GM12878 (cell line): ENCODE measurements around the gene RNU5B-1. TPM values are rescaled to one million over a fixed set of nuclear protein-coding genes. Genes with fewer than 3 reads are reported as not detected.

ENCODE experiments used
- ATAC-seq: fragments of 200-7000 bp; cut with Tn5 transposase; 3 replicates; pipeline ENCODE4 v1.9.1; 2020; ENCODE audit warnings: mild to moderate bottlenecking, moderate library complexity
- BruUV-seq: library from RNA; stranded (reverse); fragments of 400-500 nt; replicated peaks from 2 replicates; lab custom pipeline; 2021; lab: Mats Ljungman, UMichigan
- CTCF ChIA-PET: fragments of 300-600 bp; sonication (Branson Sonifier 250); formaldehyde crosslinking; extraction: SDS; loops from one replicate; lab custom pipeline; 2021; ENCODE audit warnings: inconsistent platforms; lab: Yijun Ruan, JAX
- POLR2A ChIA-PET: fragments of 350-600 bp; formaldehyde crosslinking; extraction: SDS; loops from one replicate; lab custom pipeline; 2021; ENCODE audit warnings: inconsistent platforms; lab: Charles Lee
- RAD21 ChIA-PET: fragments of 300-600 bp; sonication (Branson Sonifier 250); formaldehyde crosslinking; loops from one replicate; lab custom pipeline; 2023; ENCODE audit warnings: antibody characterized with exemption; ENCODE audit not compliant: unreplicated experiment; lab: Charles Lee
- SMC1A ChIA-PET: fragments of 300-600 bp; sonication (Branson Sonifier 250); formaldehyde crosslinking; loops from one replicate; lab custom pipeline; 2023; ENCODE audit not compliant: unreplicated experiment, uncharacterized antibody; lab: Charles Lee
- DNase-seq: peaks from one replicate; pipeline ENCODE4 v3.0.0-alpha.2; 2011; ENCODE audit warnings: low read depth, low spot score
- FAIRE-seq: peaks from 3 replicates; lab custom pipeline; 2011; peaks lifted over from hg19 to GRCh38; lab: Jason Lieb, UNC
- H2AFZ ChIP-seq: 2 replicates; pipeline ENCODE4 v1.6.0; 2011; ENCODE audit warnings: low read depth, low read length, control low read depth; ENCODE audit not compliant: control insufficient read depth
- H3K27ac ChIP-seq: 2 replicates; pipeline ENCODE4 v1.5.1; 2011; ENCODE audit warnings: control low read depth; ENCODE audit not compliant: control insufficient read depth, insufficient read depth
- H3K27me3 ChIP-seq, 2 experiments: replicated peaks in 1 of 2; 2 replicates each; pipeline versions ENCODE4 v1.6.0 to v1.6.1; 2011; ENCODE audit warnings: low read length in 1 of 2; ENCODE audit not compliant: control insufficient read depth in 2 of 2, insufficient read depth in 2 of 2
- H3K36me3 ChIP-seq, 2 experiments: 2 replicates each; pipeline ENCODE4 v1.5.1; 2011; ENCODE audit warnings: low read length in 1 of 2; ENCODE audit not compliant: control insufficient read depth in 2 of 2, insufficient read depth in 2 of 2
- H3K4me1 ChIP-seq: 2 replicates; pipeline ENCODE4 v1.6.1; 2011; ENCODE audit warnings: mild to moderate bottlenecking, low read length, moderate library complexity, mixed read lengths; ENCODE audit not compliant: control insufficient read depth, insufficient read depth
- H3K4me2 ChIP-seq: 2 replicates; pipeline ENCODE4 v1.6.0; 2011; ENCODE audit warnings: control low read depth; ENCODE audit not compliant: control insufficient read depth, insufficient read depth
- H3K4me3 ChIP-seq: fragments of 200-600 bp; sonication (generic); 2 replicates; pipeline ENCODE4 v1.5.1; 2016
- H3K79me2 ChIP-seq: 2 replicates; pipeline ENCODE4 v1.6.0; 2011; ENCODE audit warnings: low read length; ENCODE audit not compliant: control insufficient read depth, insufficient read depth
- H3K9ac ChIP-seq: 2 replicates; pipeline ENCODE4 v1.8.0; 2011; ENCODE audit warnings: low read length, control low read depth, mixed read lengths; ENCODE audit not compliant: control insufficient read depth, insufficient read depth
- H3K9me3 ChIP-seq: replicated peaks from 3 replicates; pipeline ENCODE4 v1.5.1; 2011; ENCODE audit warnings: mild to moderate bottlenecking, low read length; ENCODE audit not compliant: control insufficient read depth, insufficient read depth
- H4K20me1 ChIP-seq: 2 replicates; pipeline ENCODE4 v1.6.0; 2011; ENCODE audit not compliant: control insufficient read depth, insufficient read depth
- ASH2L ChIP-seq: fragments of 300-600, 200-600 bp; sonication (generic); IDR thresholded peaks from 2 replicates; pipeline ENCODE4 v1.6.1; 2017; ENCODE audit warnings: low read depth, mild to moderate bottlenecking, borderline replicate concordance
- ATF7 ChIP-seq: fragments of 450-650 bp; IDR thresholded peaks from 2 replicates; pipeline ENCODE4 v1.6.1; 2016; ENCODE audit warnings: low read depth, mild to moderate bottlenecking
- BCL11A ChIP-seq: IDR thresholded peaks from 2 replicates; pipeline ENCODE4 v1.6.1; 2011; ENCODE audit warnings: low read depth, low read length
- BHLHE40 ChIP-seq, 2 experiments: fragments of 450-650 bp in 1 of 2; IDR thresholded peaks; 2 replicates each; pipeline ENCODE4 v1.6.1; 2011 to 2017; ENCODE audit warnings: low read depth in 2 of 2, borderline replicate concordance in 1 of 2, improper control_type of control experiment in 1 of 2, low read length in 1 of 2, mild to moderate bottlenecking in 1 of 2
- EED ChIP-seq: sonication (generic); IDR thresholded peaks from 2 replicates; pipeline ENCODE4 v1.6.1; 2016; ENCODE audit warnings: antibody characterized with exemption, low read depth
- JUNB ChIP-seq: IDR thresholded peaks from 2 replicates; pipeline ENCODE4 v1.6.1; 2016; ENCODE audit warnings: antibody characterized with exemption, mild to moderate bottlenecking
- KLF5 ChIP-seq: fragments of 450-650 bp; IDR thresholded peaks from 2 replicates; pipeline ENCODE4 v1.6.1; 2014; ENCODE audit warnings: mild to moderate bottlenecking; ENCODE audit not compliant: partially characterized antibody
- MYC ChIP-seq: IDR thresholded peaks from 2 replicates; pipeline ENCODE4 v1.6.1; 2011; ENCODE audit warnings: mild to moderate bottlenecking, low read length, moderate library complexity, inconsistent platforms; ENCODE audit not compliant: insufficient read depth, insufficient replicate concordance, insufficient read length, severe bottlenecking
- RUNX3 ChIP-seq: IDR thresholded peaks from 2 replicates; pipeline ENCODE4 v1.6.1; 2012; ENCODE audit warnings: low read length, inconsistent platforms
- SUPT20H ChIP-seq: IDR thresholded peaks from 2 replicates; pipeline ENCODE4 v1.6.1; 2011; ENCODE audit warnings: low read depth, mild to moderate bottlenecking, low read length, moderate library complexity, borderline replicate concordance; ENCODE audit not compliant: control insufficient read depth
- SUZ12 ChIP-seq: fragments of 200-600 bp; sonication (generic); IDR thresholded peaks from one replicate; pipeline ENCODE4 v1.6.1; 2018; ENCODE audit warnings: antibody characterized with exemption, mild to moderate bottlenecking; ENCODE audit not compliant: unreplicated experiment
- TBL1XR1 ChIP-seq: IDR thresholded peaks from 2 replicates; pipeline ENCODE4 v1.6.1; 2012; ENCODE audit warnings: low read depth, low read length, improper control_type of control experiment
- WGBS: methylation state at CpG from one replicate; pipeline ENCODE4 v1.1.6; 2016; ENCODE audit warnings: low lambda C conversion rate; ENCODE audit not compliant: insufficient replicate concordance, insufficient coverage; ENCODE audit errors: missing lambda C conversion rate; 5-methylcytosine and 5-hydroxymethylcytosine counted together
- in situ Hi-C: fragments of 300-500 bp; cut with MboI; formaldehyde crosslinking; loops from 9 replicates; pipeline ENCODE4 v1.14.3; 2018; ENCODE audit warnings: mixed read lengths
- intact Hi-C: fragments of 100-400 bp; cut with micrococcal nuclease; formaldehyde crosslinking; loops from one replicate; pipeline ENCODE4 v1.14.2; 2022; ENCODE audit not compliant: unreplicated experiment
- polyA plus RNA-seq, 11 experiments: library from polyadenylated mRNA; depleted of rRNA in 4 of 11; unstranded in 6 of 11; stranded (reverse) in 5 of 11; fragments of >200 nt; fragmentation: Nextera tagmentation in 4 of 11; fragmentation: Illumina TruSeq in 1 of 11; extraction: Ambion mirVana in 4 of 11; extraction: Trizol in 1 of 11; gene quantifications; 1 replicate in 1 of 11; 2 replicates in 10 of 11; pipeline versions ENCODE4 v1.2.1 to v1.2.3, GENCODE V29; 2011 to 2016; ENCODE audit warnings: inconsistent platforms in 2 of 11, missing spikeins in 2 of 11, low read depth in 1 of 11
- total RNA-seq, 4 experiments: library from RNA; depleted of rRNA in 3 of 4; stranded (reverse); fragments of >200 nt in 3 of 4; fragmentation: Illumina TruSeq in 1 of 4; extraction: Trizol in 1 of 4; gene quantifications; 2 replicates each; pipeline versions ENCODE4 v1.2.1 to v1.2.3, GENCODE V29; 2013 to 2021
- TF ChIP-seq, protein P1 (sequence below): IDR thresholded peaks from 2 replicates; pipeline ENCODE4 v1.6.1; 2011; ENCODE audit warnings: low read depth, mild to moderate bottlenecking, low read length, moderate library complexity, borderline replicate concordance; ENCODE audit errors: extremely low read depth
- TF ChIP-seq, protein P2 (sequence below): fragments of 450-650 bp; IDR thresholded peaks from 2 replicates; pipeline ENCODE4 v1.6.1; 2016; ENCODE audit warnings: mild to moderate bottlenecking
- TF ChIP-seq, protein P3 (sequence below): fragments of 450-650 bp; conservative IDR thresholded peaks from 2 replicates; pipeline ENCODE4 v1.6.1; 2017; ENCODE audit warnings: mild to moderate bottlenecking, moderate library complexity
- TF ChIP-seq, protein P4 (sequence below): IDR thresholded peaks from 2 replicates; pipeline ENCODE4 v1.6.1; 2012; ENCODE audit warnings: low read depth, low read length, improper control_type of control experiment

The RNU5B-1 gene
- total and polyA plus RNA-seq, 10 of the 15 experiments (the other 5 are each of a cell fraction or from before 2014, with no cell fraction given), result 19.1 TPM; not detected in 9

DNA sequence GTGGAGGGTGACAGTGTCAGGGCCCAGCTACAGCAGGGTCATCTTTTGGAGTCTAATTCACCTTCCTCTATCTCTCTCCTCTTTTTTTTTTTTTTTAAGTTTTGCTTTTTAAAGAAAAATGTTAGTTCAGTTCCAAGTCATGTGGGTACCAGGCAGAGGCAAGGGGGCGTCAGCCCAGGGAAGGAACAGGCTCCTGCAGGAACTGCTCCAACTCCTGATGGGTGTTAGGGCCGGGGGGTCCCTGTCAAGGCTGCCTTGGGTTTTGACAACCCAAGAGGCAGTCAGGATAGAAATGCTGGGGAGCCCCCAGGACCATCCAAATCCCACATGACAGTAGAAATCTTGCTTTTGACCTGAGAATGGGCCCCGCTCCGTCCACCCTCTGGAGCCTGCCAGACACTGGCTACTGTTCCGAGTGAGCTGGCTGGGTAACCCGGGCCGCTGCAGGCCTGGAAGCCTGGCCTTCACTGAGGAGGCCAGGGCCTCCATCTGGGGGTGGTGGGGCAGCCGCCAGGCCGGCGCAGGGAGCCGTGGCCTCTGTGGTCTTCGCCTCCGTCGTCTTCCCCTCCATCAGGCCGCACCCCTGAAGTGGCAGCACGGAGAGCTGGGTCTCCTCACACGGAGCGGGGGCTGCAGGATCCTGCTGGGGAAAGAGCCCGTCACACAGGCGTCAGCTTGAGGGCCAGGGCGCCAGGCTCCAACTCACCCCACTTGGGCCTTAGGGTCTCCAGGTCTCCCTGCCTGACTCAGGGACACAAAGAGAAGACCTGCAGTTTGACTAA, 24.2 kb downstream of the RNU5B-1 start:
- ATAC-seq (no peak), FAIRE-seq (no peak), DNase-seq (no peak)
- SMC1A ChIA-PET, result no interaction called here
- no peaks in the 10 kb centered on the region for H3K36me3 ChIP-seq
- H2AFZ ChIP-seq, result no peak overlapping the region
- H3K27me3 ChIP-seq, result no peaks in the 10 kb centered on the region; a peak in 1 of 4 replicates
- H3K4me3 ChIP-seq, result no peak overlapping the region
- no peaks in the 10 kb centered on the region for H3K4me1 ChIP-seq
- no peak overlapping the region for H3K9ac ChIP-seq
- H3K4me2 ChIP-seq, result no peak overlapping the region
- RAD21 ChIA-PET, result no interaction called here
- no TSS peak for BruUV-seq
- no peaks in the 10 kb centered on the region for H3K79me2 ChIP-seq
- intact Hi-C loops (no loop called here), in situ Hi-C loops (no loop called here)
- no peaks in the 10 kb centered on the region for H4K20me1 ChIP-seq
- no peaks in the 10 kb centered on the region for H3K9me3 ChIP-seq
- CTCF ChIA-PET, result interaction anchor here (1.4 kb wide), 1 partner anchor 56 kb away, joined by 5 read pairs; no protein-coding TSS in a partner anchor
- H3K27ac ChIP-seq, result no peak overlapping the region
- WGBS, result 52% methylated on average over 21 of the region's 21 CpGs
- POLR2A ChIA-PET, result no interaction called here
- TF ChIP-seq EED, result no peak
- TF ChIP-seq SUPT20H, result no peak
- no peak for TF ChIP-seq MYC
- TF ChIP-seq ATF7, result no peak
- TF ChIP-seq BHLHE40 (IDR thresholded peaks at IDR 0.05; ENCODE audit: borderline replicate concordance in 1 of 2, low read depth in 2 of 2, low read length in 1 of 2), result no peak
- TF ChIP-seq, protein P1, sequence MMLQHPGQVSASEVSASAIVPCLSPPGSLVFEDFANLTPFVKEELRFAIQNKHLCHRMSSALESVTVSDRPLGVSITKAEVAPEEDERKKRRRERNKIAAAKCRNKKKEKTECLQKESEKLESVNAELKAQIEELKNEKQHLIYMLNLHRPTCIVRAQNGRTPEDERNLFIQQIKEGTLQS, result no peak
- TF ChIP-seq RUNX3, result no peak
- no peak for TF ChIP-seq ASH2L
- TF ChIP-seq, protein P2, sequence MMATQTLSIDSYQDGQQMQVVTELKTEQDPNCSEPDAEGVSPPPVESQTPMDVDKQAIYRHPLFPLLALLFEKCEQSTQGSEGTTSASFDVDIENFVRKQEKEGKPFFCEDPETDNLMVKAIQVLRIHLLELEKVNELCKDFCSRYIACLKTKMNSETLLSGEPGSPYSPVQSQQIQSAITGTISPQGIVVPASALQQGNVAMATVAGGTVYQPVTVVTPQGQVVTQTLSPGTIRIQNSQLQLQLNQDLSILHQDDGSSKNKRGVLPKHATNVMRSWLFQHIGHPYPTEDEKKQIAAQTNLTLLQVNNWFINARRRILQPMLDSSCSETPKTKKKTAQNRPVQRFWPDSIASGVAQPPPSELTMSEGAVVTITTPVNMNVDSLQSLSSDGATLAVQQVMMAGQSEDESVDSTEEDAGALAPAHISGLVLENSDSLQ, result no peak
- TF ChIP-seq, protein P3, sequence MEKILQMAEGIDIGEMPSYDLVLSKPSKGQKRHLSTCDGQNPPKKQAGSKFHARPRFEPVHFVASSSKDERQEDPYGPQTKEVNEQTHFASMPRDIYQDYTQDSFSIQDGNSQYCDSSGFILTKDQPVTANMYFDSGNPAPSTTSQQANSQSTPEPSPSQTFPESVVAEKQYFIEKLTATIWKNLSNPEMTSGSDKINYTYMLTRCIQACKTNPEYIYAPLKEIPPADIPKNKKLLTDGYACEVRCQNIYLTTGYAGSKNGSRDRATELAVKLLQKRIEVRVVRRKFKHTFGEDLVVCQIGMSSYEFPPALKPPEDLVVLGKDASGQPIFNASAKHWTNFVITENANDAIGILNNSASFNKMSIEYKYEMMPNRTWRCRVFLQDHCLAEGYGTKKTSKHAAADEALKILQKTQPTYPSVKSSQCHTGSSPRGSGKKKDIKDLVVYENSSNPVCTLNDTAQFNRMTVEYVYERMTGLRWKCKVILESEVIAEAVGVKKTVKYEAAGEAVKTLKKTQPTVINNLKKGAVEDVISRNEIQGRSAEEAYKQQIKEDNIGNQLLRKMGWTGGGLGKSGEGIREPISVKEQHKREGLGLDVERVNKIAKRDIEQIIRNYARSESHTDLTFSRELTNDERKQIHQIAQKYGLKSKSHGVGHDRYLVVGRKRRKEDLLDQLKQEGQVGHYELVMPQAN, result no peak
- no peak for TF ChIP-seq BCL11A
- TF ChIP-seq TBL1XR1, result no peak
- TF ChIP-seq JUNB, result no peak
- no peak for TF ChIP-seq SUZ12
- TF ChIP-seq, protein P4, sequence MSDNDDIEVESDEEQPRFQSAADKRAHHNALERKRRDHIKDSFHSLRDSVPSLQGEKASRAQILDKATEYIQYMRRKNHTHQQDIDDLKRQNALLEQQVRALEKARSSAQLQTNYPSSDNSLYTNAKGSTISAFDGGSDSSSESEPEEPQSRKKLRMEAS, result no peak
- no peak for TF ChIP-seq KLF5
